Measurements from ENCODE around the gene ELP2. TPM values are rescaled to one million over a fixed set of nuclear protein-coding genes. Genes with fewer than 3 reads are reported as not detected.
"Not testable (repeated sequence)": the region's sequence is repeated elsewhere in the genome, so short reads cannot be mapped to it uniquely, and the experiment has no call there.

The ELP2 gene
- total RNA-seq, 4 donors from 2014 or later: 46.1 to 82.4 (median 67.4) TPM

DNA sequence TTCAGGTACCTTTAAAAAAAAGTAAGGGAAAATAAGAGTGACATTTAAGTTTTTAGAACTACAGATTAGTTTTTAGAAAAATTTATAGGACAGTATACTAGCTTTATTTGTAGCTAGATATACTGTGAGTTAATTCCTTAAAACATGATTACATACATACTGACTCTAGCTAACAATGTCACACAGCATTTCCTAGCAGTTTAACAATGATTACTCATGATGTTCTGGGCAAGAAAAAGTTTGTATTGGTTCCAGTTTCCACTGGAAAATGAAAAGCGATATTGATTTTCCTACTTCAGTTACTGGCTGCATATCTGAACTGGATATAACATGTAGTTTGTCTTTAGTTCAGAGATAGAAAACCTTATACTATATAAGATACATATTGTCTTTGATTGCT lies 20.0 kb upstream of the ELP2 start:
- peaks cover 0 to 60% (median 0%) of the 10 kb centered on the region in 3 donors for H3K36me3 ChIP-seq
- TF ChIP-seq EP300 (IDR thresholded peaks at IDR 0.05) (no peak), POLR2A (IDR thresholded peaks at IDR 0.05) (no peak)
- TF ChIP-seq, protein P1, sequence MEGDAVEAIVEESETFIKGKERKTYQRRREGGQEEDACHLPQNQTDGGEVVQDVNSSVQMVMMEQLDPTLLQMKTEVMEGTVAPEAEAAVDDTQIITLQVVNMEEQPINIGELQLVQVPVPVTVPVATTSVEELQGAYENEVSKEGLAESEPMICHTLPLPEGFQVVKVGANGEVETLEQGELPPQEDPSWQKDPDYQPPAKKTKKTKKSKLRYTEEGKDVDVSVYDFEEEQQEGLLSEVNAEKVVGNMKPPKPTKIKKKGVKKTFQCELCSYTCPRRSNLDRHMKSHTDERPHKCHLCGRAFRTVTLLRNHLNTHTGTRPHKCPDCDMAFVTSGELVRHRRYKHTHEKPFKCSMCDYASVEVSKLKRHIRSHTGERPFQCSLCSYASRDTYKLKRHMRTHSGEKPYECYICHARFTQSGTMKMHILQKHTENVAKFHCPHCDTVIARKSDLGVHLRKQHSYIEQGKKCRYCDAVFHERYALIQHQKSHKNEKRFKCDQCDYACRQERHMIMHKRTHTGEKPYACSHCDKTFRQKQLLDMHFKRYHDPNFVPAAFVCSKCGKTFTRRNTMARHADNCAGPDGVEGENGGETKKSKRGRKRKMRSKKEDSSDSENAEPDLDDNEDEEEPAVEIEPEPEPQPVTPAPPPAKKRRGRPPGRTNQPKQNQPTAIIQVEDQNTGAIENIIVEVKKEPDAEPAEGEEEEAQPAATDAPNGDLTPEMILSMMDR (IDR thresholded peaks at IDR 0.05): no peak
- no peak for DNase-seq (ENCODE audit: low spot score in 2 of 2)
- no peaks in the 10 kb centered on the region for H3K9me3 ChIP-seq
- H3K27ac ChIP-seq: no peak overlapping the region
- H3K27me3 ChIP-seq: no peaks in the 10 kb centered on the region
- H3K4me3 ChIP-seq: no peak overlapping the region
- WGBS, 2 donors: 81 to 91% methylated on average over 1 of the region's 1 CpG
- H3K4me1 ChIP-seq: no peaks in the 10 kb centered on the region

DNA sequence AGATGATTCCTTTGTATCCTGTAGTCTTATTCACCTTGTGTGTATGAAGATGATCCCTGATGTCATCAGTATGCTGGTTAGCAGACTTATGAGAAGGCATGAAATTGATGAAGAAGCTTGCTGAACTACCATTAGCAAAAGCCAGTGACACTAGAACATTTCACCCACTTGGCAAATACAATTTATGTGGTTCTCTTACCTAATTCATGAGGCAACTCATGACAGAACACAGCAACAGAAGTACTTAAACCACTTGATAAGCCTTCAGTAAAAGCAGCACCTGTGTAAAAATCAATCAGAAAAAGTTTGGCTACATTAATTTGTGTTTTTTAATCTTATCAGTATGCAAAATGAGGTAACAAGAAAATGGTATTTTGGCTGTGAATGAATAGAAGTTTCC lies 17.4 kb upstream of the ELP2 start:
- Histone ChIP-seq H3K36me3 (peaks cover 0 to 83% (median 0%) of the 10 kb centered on the region in 3 donors), H3K9me3 (no peaks in the 10 kb centered on the region), H3K4me1 (no peaks in the 10 kb centered on the region), H3K27ac (no peak overlapping the region), H3K4me3 (no peak overlapping the region), H3K27me3 (no peaks in the 10 kb centered on the region)
- TF ChIP-seq POLR2A (IDR thresholded peaks at IDR 0.05) (no peak), EP300 (IDR thresholded peaks at IDR 0.05) (no peak)
- TF ChIP-seq, protein P1 (IDR thresholded peaks at IDR 0.05): no peak
- DNase-seq (ENCODE audit: low spot score in 2 of 2): no peak

DNA sequence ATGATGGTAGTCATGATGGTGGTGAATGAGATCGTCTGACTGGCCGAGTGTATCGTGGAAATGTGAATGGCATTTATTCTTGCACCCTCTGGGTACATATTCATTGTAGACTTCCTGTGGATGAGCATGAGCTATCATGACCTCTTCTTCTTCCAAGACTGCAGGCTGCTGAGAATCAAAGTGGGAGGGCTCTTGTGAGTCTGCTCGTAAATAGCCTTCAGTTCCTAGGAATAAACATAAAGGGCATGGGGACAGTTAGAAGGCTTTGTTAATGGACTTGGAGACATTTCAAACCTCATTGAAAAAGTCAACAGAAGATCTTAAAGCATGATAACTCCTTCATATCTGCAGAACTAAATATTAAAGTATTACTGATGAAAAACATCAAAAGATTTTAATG lies 15.4 kb upstream of the ELP2 start:
- no peak overlapping the region for H3K27ac ChIP-seq
- H3K27me3 ChIP-seq: no peaks in the 10 kb centered on the region
- TF ChIP-seq EP300 (IDR thresholded peaks at IDR 0.05): no peak
- no peak for TF ChIP-seq POLR2A (IDR thresholded peaks at IDR 0.05)
- TF ChIP-seq, protein P1 (IDR thresholded peaks at IDR 0.05): no peak
- H3K4me1 ChIP-seq: no peaks in the 10 kb centered on the region
- peaks cover 0 to 84% (median 0%) of the 10 kb centered on the region in 3 donors for H3K36me3 ChIP-seq
- no peaks in the 10 kb centered on the region for H3K9me3 ChIP-seq
- WGBS, 2 donors: 61 to 63% methylated on average over 4 of the region's 4 CpGs
- no peak overlapping the region for H3K4me3 ChIP-seq
- DNase-seq (ENCODE audit: low spot score in 2 of 2): no peak

DNA sequence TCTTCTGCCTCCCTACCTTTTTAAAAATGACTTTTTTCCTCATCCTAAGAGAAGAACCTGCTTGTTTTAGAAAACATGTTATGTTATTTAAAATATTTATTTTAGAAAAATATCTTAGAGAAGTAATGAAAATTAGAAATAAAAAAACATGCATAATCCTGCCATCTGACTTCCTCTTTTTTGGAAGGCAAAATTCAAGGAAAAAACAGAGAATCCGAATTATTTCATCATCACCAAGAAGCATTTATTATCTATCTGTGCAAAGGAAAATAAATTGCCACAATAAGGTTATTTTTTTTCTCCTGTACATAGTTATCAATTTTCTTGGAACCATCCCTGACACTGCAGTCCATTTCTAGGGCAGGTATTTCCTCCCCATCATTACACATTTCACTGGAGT lies 15.0 kb upstream of the ELP2 start:
- Histone ChIP-seq H3K27me3 (no peaks in the 10 kb centered on the region), H3K4me3 (no peak overlapping the region)
- 88% methylated on average over 1 of the region's 1 CpG for WGBS, 2 donors

DNA sequence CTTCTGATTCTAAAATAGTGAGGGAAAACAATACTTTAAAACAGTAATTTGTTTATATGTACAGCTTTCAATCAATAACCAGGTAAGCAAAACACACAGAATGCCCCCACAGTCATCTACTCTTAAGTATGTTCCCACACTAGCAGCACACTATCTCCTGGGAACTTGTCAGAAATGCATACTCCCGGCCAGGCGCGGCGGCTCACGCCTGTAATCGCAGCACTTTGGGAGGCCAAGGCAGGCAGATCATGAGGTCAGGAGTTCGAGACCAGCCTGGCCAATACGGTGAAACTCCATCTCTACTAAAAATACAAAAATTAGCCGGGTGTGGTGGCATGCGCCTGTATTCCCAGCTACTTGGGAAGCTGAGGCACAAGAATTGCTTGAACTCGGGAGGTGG lies 12.9 kb upstream of the ELP2 start:
- not testable (repeated sequence) for H3K27ac ChIP-seq; H3K27me3 ChIP-seq; H3K4me3 ChIP-seq; DNase-seq (ENCODE audit: low spot score in 2 of 2); H3K9me3 ChIP-seq
- Histone ChIP-seq H3K4me1 (peaks cover 0 to 14% (median 0%) of the 10 kb centered on the region in 4 donors), H3K36me3 (peaks cover 0 to 80% (median 0%) of the 10 kb centered on the region in 3 donors)
- WGBS, 2 donors: 93 to 97% methylated on average over 11 of the region's 11 CpGs

More for the DNA sequence above, 15.0 kb upstream of the ELP2 start:
- H3K4me1 ChIP-seq: no peaks in the 10 kb centered on the region
- H3K36me3 ChIP-seq: peaks cover 0 to 82% (median 0%) of the 10 kb centered on the region in 3 donors
- TF ChIP-seq, protein P1 (IDR thresholded peaks at IDR 0.05): no peak
- TF ChIP-seq POLR2A (IDR thresholded peaks at IDR 0.05) (no peak), EP300 (IDR thresholded peaks at IDR 0.05) (no peak)
- no peak for DNase-seq (ENCODE audit: low spot score in 2 of 2)
- no peak overlapping the region for H3K27ac ChIP-seq
- no peaks in the 10 kb centered on the region for H3K9me3 ChIP-seq

DNA sequence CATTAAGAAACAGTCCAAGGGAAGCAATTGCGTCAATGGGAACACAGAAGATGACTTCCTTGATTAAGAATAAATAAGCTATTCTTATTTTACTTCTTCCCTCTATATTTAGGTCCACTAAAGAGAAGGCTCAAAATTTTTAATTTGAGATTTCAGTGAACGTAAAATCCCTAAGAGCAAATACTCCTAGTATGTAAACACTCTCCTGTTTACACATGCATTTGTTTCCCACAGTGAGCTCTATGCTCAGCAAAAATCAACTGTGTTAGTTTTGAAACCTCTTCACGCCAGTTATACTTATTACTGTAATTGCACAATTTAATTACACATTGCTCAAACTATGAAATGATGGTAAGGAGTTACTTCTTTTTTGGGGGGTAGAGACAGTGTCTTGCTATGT lies 9.4 kb upstream of the ELP2 start:
- peaks cover 0 to 16% (median 0%) of the 10 kb centered on the region in 4 donors for H3K4me1 ChIP-seq
- no peaks in the 10 kb centered on the region for H3K9me3 ChIP-seq
- no peak overlapping the region for H3K4me3 ChIP-seq
- peaks cover 0 to 76% (median 0%) of the 10 kb centered on the region in 3 donors for H3K36me3 ChIP-seq
- H3K27me3 ChIP-seq: no peaks in the 10 kb centered on the region
- 89 to 94% methylated on average over 3 of the region's 3 CpGs for WGBS, 2 donors
- H3K27ac ChIP-seq: peak overlapping the region in 1 of 4 donors; percentile 7
- TF ChIP-seq, protein P1 (IDR thresholded peaks at IDR 0.05): no peak
- TF ChIP-seq EP300 (IDR thresholded peaks at IDR 0.05) (no peak), POLR2A (IDR thresholded peaks at IDR 0.05) (no peak)
- no peak for DNase-seq (ENCODE audit: low spot score in 2 of 2)
